HG02870 (cell line): ENCODE data around the gene ATPAF1.
"Not testable (repeated sequence)": the region's sequence is repeated elsewhere in the genome, so short reads cannot be mapped to it uniquely, and the experiment has no call there.

Source experiments
- ATAC-seq: cut with Tn5 transposase; IDR thresholded peaks from one replicate; pipeline ENCODE4 v1.9.1; 2021; ENCODE audit warnings: mild to moderate bottlenecking, moderate library complexity; ENCODE audit not compliant: unreplicated experiment

Gene ATPAF1

DNA sequence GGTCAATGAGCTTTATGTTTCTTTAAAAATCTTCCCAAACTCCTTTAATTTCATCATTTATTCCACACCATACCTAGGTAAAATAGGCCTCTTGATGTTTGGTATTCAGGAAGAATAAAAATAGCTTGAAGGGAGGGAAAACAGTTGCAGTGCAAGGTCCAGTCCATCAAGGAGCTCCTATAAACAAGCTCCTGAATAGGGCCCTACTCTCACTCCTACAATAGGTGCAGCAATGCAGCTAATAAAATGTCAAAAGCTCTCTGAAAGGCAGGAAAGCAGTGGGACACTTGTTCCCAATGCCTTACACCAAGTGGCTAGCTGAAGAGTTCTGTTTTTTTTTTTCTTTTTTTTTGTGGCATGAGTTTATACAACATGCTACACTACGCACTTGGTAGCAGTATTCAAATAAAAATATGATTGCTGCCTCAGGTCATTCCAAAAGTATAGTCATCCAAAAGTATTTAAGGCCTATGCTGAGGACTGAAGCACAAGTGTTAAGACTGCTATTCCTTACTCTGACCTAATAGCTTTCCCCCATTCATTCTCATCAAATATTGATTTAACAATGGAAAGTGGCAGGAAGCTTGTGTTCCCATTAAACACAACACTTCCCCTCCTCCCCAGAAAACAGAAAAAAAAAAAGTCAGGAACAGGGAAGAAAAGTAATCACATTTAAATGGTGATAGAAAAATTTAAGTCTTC lies 13.3 kb upstream of the ATPAF1 start:
- ATAC-seq, result no peak

DNA sequence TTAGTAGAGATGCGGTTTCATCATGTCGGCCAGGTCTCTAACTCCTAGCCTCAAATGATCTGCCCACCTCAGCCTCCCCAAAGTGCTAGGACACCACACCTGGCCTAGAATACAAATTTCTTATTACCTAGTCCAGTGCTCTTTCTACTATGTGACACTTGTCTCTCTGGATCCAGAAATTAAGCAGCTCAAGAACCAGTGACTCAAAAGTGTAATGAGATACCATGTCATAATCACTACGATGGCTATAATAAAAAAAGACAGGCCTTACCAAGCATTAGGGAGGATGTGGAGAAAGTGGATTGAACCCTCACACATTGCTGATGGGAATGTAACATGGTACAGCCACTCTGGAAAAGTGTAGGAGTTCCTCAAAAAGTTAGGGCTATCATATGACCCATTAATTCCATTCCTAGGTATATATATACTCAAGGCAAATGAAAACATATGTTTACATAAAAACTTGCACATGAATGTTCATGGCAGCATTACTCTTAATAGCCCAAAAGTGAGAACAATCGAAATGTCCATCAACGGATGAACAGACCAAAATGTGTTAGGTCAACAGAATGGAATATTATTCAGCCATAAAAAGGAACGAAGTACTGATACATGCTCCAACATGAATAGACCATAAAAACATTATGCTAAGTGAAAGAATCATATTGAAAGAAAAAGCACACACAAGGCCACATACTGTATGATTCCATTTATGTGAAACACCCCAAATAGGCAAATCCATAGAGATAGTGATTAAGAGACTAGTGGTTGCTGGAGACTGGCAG lies 11.8 kb upstream of the ATPAF1 start:
- ATAC-seq, result no peak

DNA sequence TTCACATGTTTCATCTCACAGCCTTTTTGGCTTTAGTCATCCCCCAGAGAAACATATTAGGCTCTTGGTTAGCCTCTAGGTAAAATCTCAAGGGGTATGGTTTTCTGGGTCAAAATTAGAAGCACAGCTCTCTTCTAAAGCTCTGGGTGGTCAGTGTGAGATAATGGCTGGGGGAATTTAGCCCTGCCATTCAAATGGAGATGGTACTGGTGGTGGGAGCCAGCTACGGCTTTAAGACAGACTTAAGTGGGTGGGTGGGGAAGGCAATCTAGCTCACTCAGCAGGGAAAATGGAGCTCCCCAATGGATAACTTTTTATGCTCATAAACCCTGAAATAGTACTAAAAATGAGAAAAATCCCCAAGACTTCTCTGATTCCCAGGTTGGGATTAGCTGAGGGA lies 9.2 kb upstream of the ATPAF1 start:
- no peak for ATAC-seq

GRCh38 chr1:46676531-46676930 lies 8.4 kb upstream of the ATPAF1 start:
- no peak for ATAC-seq

DNA sequence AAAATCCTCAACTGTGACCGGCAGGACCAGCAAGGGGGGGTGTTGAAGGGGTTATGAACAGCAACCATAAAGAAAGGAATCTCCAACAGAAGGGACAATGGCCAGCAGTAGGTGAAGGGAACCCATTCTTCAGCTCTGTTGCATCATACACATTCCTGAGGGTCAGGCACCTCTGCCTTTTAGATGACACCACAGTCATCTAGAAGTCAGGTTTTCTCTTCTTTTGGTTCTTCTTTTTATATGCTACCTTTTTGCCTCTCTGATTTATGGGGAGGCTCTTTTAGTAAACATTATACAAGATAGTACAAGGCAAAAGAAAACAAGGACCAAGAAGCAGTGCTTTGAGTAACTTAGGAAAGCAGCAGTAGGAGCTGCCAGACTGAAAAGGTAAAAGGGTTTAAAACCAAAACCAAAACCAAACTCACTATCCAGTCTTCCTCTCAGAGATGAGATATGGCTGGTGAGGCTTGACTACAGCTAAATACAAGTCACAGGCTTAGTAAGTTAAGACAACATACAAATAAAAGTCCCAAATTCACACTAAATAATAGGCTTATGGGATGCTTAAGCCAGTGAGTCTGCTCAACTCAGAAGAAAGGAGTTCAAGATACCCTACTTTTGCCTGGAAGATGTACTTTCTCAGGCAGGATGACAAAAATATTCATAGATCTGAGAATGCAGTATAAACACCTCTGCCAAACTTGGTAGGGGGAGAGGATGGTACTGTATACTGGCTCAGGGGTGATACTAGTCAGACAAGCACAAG lies 7.6 kb upstream of the ATPAF1 start:
- ATAC-seq, result peak; percentile 62

DNA sequence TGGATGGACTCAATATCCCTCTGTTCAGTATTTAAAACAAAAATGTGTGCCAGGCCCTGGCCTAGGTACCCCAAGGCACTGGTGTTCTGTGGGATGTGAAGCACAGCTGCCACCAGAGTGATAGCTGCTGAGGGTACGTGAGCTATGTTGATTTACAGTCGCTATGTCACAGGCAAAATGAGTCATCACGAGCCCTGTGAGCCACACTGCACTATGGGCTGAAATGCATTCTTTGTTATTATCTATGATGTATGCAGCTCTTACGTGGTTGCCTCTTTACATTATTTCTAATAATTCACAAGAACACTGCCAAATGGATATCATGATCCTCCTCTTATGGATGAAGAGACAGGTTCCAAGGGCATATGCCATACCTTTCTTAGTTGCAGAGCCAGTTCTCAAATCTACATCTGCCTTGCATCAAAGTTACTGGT lies 5.6 kb upstream of the ATPAF1 start:
- no peak for ATAC-seq

- no peak for ATAC-seq
These were observed 4.5 kb upstream of the ATPAF1 start for GRCh38 chr1:46672696-46673095.

DNA sequence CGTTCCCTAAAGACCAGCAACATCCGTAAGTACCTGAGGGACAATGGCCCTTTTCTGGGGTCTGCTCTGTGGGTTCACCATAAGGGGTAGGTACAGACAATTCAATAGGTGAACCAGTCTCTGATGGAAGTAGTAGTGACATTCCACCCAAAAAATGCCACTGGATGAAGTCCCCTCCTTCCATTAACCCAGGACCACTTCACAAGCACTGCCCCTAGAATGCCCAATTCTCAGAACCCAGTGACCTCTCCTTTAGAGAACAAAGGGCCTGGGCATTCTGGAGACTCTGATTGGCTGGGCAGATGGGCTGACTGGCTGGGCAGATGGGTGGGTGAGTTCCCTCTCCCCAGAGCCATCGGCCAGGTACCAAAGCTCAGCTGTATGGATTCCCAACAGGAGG lies 3.4 kb upstream of the ATPAF1 start, which contains the start of gene TEX38:
TSS of gene TEX38 (plus strand) at position 301 of the 400 bp plus-strand sequence. CDS start at position 382, 81 bp downstream.
- no peak for ATAC-seq

- ATAC-seq, result no peak
These were observed 2.0 kb upstream of the ATPAF1 start for GRCh38 chr1:46670134-46670533.

- ATAC-seq, result no peak
These were observed 2.2 kb downstream of the ATPAF1 start for GRCh38 chr1:46665983-46666382.

- not testable (repeated sequence) for ATAC-seq
These were observed 5.2 kb downstream of the ATPAF1 start for GRCh38 chr1:46662919-46663318.

DNA sequence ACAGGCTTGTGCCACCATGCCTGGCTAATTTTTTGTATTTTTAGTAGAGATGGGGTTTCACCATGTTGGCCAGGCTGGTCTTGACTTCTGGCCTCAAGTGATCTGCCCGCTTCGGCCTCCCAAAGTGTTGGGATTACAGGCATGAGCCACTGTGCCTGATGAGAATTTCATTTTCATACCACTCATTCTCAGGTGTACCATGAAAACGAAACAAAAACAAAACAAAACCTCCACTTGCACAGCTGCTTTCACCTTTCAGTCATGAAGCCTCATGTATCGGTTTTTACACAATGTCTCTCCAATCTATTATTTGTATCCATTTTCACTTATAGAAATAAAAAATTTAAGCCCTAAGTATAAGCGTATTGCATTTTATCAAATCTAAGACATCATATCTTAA lies 8.0 kb downstream of the ATPAF1 start:
- peak; percentile 81 for ATAC-seq

DNA sequence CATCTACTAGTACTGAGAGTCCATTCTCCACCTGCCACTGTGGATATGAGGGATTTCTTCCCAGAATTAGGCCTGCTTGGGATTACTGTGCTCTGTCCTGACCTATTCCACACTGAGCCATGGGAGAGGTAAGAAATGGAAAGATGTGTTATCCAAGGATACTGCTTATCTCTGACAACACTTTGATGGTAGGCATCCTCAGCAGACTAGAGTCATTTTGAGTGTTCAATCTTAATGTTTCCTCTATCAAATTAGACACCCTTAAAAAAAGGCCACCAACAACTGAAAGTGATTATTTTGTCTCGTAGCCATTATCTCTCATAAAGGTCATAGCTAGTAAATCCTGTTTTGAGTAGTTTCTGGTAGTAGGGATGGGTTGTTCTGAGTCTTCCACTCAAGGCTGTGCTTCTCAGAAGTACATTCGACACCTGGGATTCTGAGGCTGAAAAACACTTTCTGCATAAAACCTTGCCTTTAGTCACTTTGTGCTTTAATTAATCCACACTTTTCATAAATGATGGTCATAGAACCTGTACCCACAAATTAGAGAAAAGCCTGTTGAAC lies 8.8 kb downstream of the ATPAF1 start:
- no peak for ATAC-seq

GRCh38 chr1:46657775-46658174 lies 10.4 kb downstream of the ATPAF1 start:
- ATAC-seq, result no peak

DNA sequence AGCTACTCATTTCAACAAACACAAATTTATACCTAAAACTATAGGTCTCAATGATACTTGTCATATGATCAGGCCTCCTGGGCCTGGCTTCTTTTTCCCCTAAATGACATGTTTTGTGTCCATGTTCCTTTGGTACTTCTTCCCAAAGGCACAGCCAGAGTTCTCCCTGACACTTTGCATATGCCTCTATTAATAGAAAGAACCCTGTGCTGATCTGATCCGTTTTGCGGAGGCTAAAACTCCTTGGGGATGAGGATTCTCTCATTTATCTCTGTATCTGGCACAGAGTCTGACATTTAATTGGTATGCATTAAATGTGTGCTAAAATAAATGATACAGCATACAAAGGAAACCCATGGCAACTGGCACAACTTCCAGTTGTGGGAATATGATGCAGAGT lies 11.5 kb downstream of the ATPAF1 start:
- no peak for ATAC-seq

- ATAC-seq, result no peak
These were observed 12.3 kb downstream of the ATPAF1 start for GRCh38 chr1:46655848-46656247.

GRCh38 chr1:46654698-46655097 lies 13.5 kb downstream of the ATPAF1 start:
- not testable (repeated sequence) for ATAC-seq

DNA sequence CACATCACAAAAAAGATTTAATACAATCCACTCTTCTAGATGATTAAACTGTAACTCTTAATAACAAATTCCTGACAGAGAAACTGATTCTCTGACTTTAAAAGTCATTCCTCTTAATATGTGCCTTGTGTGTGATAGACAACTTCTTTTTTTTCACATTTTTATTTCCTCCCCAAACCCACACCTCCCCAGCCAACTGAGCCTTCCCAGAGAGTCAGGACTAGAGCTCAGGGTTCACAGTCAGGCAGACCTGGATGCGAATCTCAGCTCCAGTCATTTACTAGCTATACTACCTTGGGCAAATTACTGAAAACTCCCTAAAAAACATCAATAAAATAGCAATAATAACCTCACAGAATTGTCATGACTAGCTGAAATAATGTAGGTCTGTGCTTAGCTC lies 14.2 kb downstream of the ATPAF1 start:
- ATAC-seq, result no peak

- no peak for ATAC-seq
These were observed 14.7 kb downstream of the ATPAF1 start for GRCh38 chr1:46653405-46653958.

GRCh38 chr1:46652321-46653100 lies 15.7 kb downstream of the ATPAF1 start:
- ATAC-seq, result no peak
